ENCODE results near the gene ZNF613. TPM values are rescaled to one million over a fixed set of nuclear protein-coding genes. Genes with fewer than 3 reads are reported as not detected.
A peak's percentile ranks its signal among the peaks of the same experiment; 100 is the strongest.

ZNF613 gene
- 10 to 100 TPM in 2 of 4 donors, 1 to 10 TPM in 2; 1.0 to 12.0 (median 9.0) TPM for total RNA-seq

DNA sequence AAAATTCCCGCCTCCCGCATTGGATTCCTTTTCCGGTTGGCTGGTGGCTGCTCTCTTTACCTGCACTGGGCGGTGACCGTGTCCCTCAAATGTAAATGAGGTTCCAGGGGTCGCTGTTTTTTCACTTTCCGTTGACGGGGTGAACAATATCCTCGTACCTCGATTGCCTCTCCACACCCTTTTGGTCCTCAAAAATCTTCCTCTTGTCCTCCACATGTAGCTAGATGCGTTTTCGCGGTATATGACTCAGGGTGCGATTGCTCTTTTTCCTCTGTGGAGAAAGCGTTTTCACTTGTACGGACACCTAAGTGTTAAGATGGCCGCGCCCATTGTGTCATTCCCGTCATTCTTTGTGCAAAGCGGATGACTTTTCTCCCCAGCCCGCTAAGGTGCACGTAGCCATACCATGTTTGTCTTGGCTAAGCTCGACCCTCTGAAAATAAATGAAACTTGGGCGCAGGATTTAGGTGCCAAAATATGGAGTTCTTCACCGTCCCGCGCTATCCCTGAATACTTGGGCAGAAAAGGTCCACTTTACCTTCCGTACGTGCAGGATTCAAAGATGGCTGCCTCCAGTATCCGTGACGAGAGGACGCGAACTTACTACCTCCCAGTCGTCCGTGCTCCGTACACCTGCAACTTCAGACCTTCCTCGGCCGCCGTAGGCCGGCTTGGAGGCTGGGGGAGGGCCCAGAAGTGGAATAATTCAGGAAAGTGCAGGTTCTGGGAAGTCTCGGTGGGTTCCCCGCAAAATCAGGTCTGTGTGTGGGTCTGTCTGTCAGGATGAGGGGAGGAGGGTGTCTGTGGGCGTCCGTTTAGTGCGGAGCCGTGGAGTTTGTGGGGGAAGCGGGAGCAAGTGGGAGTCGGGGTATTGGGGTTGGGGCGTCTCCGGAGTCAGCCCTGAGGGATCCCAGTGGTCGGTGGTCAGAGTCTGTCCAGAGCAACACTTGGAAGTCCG is at the start of gene ZNF613:
Gene ZNF613, plus strand, starts transcription at position 689 of the 958 bp plus-strand sequence. CDS start 8,749 bp downstream, outside the sequence.
- H3K27me3 ChIP-seq: no peaks in the 10 kb centered on the region
- H3K4me1 ChIP-seq: no peaks in the 10 kb centered on the region
- TF ChIP-seq, protein P1, sequence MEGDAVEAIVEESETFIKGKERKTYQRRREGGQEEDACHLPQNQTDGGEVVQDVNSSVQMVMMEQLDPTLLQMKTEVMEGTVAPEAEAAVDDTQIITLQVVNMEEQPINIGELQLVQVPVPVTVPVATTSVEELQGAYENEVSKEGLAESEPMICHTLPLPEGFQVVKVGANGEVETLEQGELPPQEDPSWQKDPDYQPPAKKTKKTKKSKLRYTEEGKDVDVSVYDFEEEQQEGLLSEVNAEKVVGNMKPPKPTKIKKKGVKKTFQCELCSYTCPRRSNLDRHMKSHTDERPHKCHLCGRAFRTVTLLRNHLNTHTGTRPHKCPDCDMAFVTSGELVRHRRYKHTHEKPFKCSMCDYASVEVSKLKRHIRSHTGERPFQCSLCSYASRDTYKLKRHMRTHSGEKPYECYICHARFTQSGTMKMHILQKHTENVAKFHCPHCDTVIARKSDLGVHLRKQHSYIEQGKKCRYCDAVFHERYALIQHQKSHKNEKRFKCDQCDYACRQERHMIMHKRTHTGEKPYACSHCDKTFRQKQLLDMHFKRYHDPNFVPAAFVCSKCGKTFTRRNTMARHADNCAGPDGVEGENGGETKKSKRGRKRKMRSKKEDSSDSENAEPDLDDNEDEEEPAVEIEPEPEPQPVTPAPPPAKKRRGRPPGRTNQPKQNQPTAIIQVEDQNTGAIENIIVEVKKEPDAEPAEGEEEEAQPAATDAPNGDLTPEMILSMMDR (IDR thresholded peaks at IDR 0.05): peak; percentile 11 to 33 (median 18)
- TF ChIP-seq POLR2A (IDR thresholded peaks at IDR 0.05): no peak
- intact Hi-C loops (cut with DNase I; ENCODE audit: low total_unique reads): no loop called here
- H3K27ac ChIP-seq: peak within 1 kb of the TSS; percentile 80 to 87
- H3K4me3 ChIP-seq: peak within 1 kb of the TSS; percentile 75 to 79
- H3K9me3 ChIP-seq: peaks cover 0 to 9% of the 10 kb centered on the region in 2 donors
- peak; percentile 84 to 88 for DNase-seq
- H3K36me3 ChIP-seq: no peaks in the 10 kb centered on the region

DNA sequence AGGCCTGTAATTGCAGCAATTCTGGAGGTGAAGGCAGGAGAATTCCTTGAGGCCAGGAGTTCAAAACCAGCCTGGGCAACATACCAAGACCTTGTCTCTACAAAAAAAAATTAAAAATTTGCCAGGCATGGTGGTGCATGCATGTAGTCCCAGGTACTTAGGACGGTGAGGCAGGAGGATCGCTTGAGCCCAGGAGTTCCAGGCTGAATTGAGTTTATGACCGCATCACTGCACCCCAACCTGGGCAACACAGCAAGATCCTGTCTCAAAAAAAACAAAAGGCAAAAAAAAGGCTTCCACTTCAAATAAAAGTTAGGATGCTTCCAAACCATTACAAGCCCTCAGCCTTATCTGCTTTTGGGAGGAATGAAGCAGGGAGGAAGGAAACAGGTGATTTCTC is 44.8 kb upstream of the ZNF613 start:
- Histone ChIP-seq H3K4me3 (no peak overlapping the region), H3K36me3 (no peaks in the 10 kb centered on the region), H3K27ac (no peak overlapping the region), H3K27me3 (no peaks in the 10 kb centered on the region), H3K4me1 (no peaks in the 10 kb centered on the region), H3K9me3 (no peaks in the 10 kb centered on the region)
- TF ChIP-seq POLR2A (IDR thresholded peaks at IDR 0.05): no peak
- TF ChIP-seq, protein P1 (IDR thresholded peaks at IDR 0.05): no peak
- intact Hi-C loops (cut with DNase I; ENCODE audit: low total_unique reads): no loop called here
- no peak for DNase-seq

- H3K9me3 ChIP-seq: peaks cover 0 to 18% of the 10 kb centered on the region in 2 donors
- no peaks in the 10 kb centered on the region for H3K4me1 ChIP-seq
- DNase-seq: no peak
- no peak overlapping the region for H3K27ac ChIP-seq
- H3K36me3 ChIP-seq: no peaks in the 10 kb centered on the region
- no peaks in the 10 kb centered on the region for H3K27me3 ChIP-seq
- H3K4me3 ChIP-seq: no peak overlapping the region
- TF ChIP-seq, protein P1 (IDR thresholded peaks at IDR 0.05): no peak
- no peak for TF ChIP-seq POLR2A (IDR thresholded peaks at IDR 0.05)
- intact Hi-C loops (cut with DNase I; ENCODE audit: low total_unique reads): no loop called here
Measured at GRCh38 chr19:51884713-51885112, 42.6 kb upstream of the ZNF613 start.

DNA sequence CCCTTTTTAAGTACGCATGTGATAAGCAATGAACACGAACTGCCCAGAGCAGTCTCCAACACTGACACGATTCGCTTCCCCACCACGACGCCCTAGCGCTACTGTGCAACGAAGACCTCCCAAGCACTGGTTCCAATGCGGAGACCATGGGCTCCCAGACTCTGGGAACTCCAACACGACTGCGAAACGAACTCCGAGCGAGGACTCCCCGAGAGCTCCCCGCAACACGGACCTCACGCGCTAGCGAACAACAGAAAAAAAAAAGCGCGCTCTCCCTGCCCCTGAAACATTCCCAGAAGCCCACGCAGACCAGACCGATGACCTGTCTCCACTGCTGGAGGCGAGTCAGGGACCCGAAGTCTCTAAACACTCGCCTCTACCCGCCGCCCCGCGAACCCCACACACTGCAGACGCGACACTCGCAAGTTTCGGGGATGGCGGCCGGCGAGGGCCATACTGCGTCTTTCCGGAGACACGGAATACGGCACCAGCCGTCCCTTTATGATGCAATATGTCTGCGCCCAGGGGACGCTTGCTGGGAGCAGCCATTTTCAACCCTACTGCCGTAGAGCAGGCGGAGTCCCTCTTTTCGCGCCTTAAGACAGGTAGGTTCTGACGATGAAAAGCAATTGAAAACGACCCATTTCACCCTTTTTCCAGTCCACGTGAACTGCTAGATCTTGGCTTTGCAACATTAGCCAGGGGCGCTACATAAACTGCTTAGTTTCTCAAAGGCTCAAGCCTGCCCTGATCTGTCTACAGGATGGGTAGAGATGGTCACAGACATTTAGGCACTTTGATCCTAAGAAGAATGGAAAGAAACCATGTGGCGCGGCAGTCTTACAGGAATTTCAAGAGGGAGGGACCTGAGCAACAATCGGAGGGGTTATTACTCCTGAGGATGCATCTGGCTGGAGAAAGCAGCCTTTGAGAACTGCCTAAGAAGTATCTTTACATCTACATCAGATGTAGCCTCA is 39.5 kb upstream of the ZNF613 start, which contains the start of gene ZNF577:
Gene ZNF577, minus strand, starts transcription at position 430 of the 977 bp plus-strand sequence. CDS start 7,569 bp downstream, outside the sequence.
- Histone ChIP-seq H3K27me3 (no peaks in the 10 kb centered on the region), H3K4me3 (peak within 1 kb of the TSS; percentile 62 to 64), H3K9me3 (peaks cover 0 to 49% of the 10 kb centered on the region in 2 donors), H3K27ac (peak within 1 kb of the TSS; percentile 74), H3K4me1 (no peaks in the 10 kb centered on the region), H3K36me3 (no peaks in the 10 kb centered on the region)
- TF ChIP-seq, protein P1 (IDR thresholded peaks at IDR 0.05): no peak
- peak; percentile 11 to 19 for TF ChIP-seq POLR2A (IDR thresholded peaks at IDR 0.05)
- DNase-seq: peak; percentile 80 to 86
- intact Hi-C loops (cut with DNase I; ENCODE audit: low total_unique reads): no loop called here
